ENCODE results near the gene KRT74.

The KRT74 gene

DNA sequence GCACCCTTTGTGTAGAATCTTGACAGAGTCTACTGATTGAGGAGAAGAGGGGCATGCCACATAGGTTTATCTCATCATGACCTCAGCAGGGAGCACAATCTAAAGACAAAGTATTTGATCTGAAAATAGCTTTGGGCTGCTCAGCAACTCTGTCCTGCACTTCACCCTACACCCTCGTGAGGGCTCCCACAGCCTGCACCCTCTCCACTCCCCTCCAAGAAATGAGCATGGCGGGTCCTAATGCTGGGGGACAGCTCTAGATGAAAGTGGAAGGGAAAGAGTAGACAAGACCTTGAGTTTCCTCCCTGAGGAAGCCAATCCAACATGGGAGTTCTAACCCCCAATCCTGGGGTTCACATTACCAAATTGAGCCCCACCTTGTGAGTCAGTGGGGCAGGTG lies 42.7 kb downstream of the KRT74 start:
- H3K9ac ChIP-seq (ENCODE audit: insufficient read length, low read depth) = no peak overlapping the region
- H3K4me3 ChIP-seq (ENCODE audit: insufficient read length, low read depth) = no peak overlapping the region
- DNase-seq (ENCODE audit: low read depth, low spot score) = no peak
- TF ChIP-seq SUZ12 (IDR thresholded peaks at IDR 0.05; ENCODE audit: extremely low read depth, insufficient read depth, insufficient read length) (no peak), ZNF274 (IDR thresholded peaks at IDR 0.05; ENCODE audit: low read depth, low read length) (no peak), YY1 (IDR thresholded peaks at IDR 0.05; ENCODE audit: insufficient read depth, insufficient read length) (no peak)
- no peaks in the 10 kb centered on the region for H3K4me1 ChIP-seq (ENCODE audit: insufficient read depth, insufficient read length)
- H3K9me3 ChIP-seq (ENCODE audit: insufficient read depth, low read length) = no peaks in the 10 kb centered on the region
- no peaks in the 10 kb centered on the region for H3K27me3 ChIP-seq (ENCODE audit: insufficient read depth, insufficient read length)
- no peaks in the 10 kb centered on the region for H3K36me3 ChIP-seq (ENCODE audit: insufficient read depth, insufficient read length, low read length)

DNA sequence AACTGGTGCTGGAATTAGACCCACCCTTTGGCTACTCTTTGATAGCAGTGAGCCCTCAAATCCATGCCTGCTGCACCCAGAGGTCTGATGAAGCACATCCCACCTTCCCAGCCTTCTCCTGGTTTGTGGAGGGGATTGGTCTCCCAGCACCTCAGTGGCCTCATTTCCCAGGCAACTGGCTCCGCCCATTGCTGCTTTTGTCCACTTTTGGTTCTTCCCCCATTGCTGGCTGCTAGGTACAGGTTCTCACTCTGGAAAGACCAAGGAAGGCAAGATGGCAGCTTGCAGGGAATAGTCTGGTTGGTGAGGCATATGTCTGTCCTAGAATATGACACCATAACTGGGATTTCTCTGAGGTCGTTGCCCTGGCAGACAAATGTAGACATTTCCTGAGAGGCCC lies 43.3 kb downstream of the KRT74 start:
- DNase-seq (ENCODE audit: low read depth, low spot score) = no peak
- H3K27me3 ChIP-seq (ENCODE audit: insufficient read depth, insufficient read length) = no peaks in the 10 kb centered on the region
- no peak overlapping the region for H3K4me3 ChIP-seq (ENCODE audit: insufficient read length, low read depth)
- H3K36me3 ChIP-seq (ENCODE audit: insufficient read depth, insufficient read length, low read length) = no peaks in the 10 kb centered on the region
- H3K9me3 ChIP-seq (ENCODE audit: insufficient read depth, low read length) = no peaks in the 10 kb centered on the region
- no peak overlapping the region for H3K9ac ChIP-seq (ENCODE audit: insufficient read length, low read depth)
- no peak for TF ChIP-seq YY1 (IDR thresholded peaks at IDR 0.05; ENCODE audit: insufficient read depth, insufficient read length)
- no peak for TF ChIP-seq ZNF274 (IDR thresholded peaks at IDR 0.05; ENCODE audit: low read depth, low read length)
- TF ChIP-seq SUZ12 (IDR thresholded peaks at IDR 0.05; ENCODE audit: extremely low read depth, insufficient read depth, insufficient read length) = no peak
- H3K4me1 ChIP-seq (ENCODE audit: insufficient read depth, insufficient read length) = no peaks in the 10 kb centered on the region

DNA sequence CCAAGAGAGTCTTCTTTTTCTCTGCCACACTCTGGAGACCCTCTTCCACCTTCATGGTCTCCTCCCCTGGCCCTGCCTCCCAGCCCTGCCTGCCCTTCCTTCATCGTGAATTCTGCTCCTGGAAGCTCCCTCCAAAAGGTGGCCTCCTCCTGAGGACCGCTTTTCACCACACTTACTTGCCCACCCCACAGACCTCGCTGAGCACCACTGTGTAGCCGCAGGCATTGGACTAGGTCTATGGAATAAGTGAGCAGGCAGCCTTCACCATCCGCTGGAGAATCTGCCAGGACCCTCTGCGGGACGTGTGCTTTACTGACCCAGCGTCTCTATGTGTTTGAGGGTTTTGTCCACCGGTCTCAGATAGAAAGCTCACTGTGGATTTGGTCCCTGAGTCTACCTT lies 43.8 kb downstream of the KRT74 start:
- H3K9ac ChIP-seq (ENCODE audit: insufficient read length, low read depth) = no peak overlapping the region
- no peaks in the 10 kb centered on the region for H3K36me3 ChIP-seq (ENCODE audit: insufficient read depth, insufficient read length, low read length)
- DNase-seq (ENCODE audit: low read depth, low spot score) = no peak
- TF ChIP-seq SUZ12 (IDR thresholded peaks at IDR 0.05; ENCODE audit: extremely low read depth, insufficient read depth, insufficient read length) (no peak), YY1 (IDR thresholded peaks at IDR 0.05; ENCODE audit: insufficient read depth, insufficient read length) (no peak), ZNF274 (IDR thresholded peaks at IDR 0.05; ENCODE audit: low read depth, low read length) (no peak)
- H3K4me3 ChIP-seq (ENCODE audit: insufficient read length, low read depth) = no peak overlapping the region
- no peaks in the 10 kb centered on the region for H3K4me1 ChIP-seq (ENCODE audit: insufficient read depth, insufficient read length)
- H3K9me3 ChIP-seq (ENCODE audit: insufficient read depth, low read length) = no peaks in the 10 kb centered on the region
- no peaks in the 10 kb centered on the region for H3K27me3 ChIP-seq (ENCODE audit: insufficient read depth, insufficient read length)

DNA sequence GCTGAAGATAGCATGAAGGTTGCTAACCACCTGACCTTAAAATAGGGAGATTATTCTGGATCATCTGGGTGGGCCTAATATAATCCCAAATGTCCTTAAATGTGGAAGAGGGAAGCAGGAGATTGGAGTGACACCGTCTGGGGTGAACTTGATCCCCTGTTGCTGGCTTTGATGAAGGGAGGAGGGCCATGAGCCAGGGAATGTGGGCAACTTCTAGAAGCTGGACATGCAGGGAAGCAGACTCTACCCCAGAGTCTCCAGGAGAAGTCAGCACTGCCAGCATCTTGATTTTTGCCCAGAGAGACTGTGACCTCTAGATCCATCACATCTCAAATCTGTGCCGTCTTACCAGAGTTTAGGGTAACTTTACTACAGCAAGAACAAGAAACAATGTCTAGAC lies 44.2 kb downstream of the KRT74 start:
- H3K36me3 ChIP-seq (ENCODE audit: insufficient read depth, insufficient read length, low read length) = no peaks in the 10 kb centered on the region
- H3K4me3 ChIP-seq (ENCODE audit: insufficient read length, low read depth) = no peak overlapping the region
- H3K9me3 ChIP-seq (ENCODE audit: insufficient read depth, low read length) = no peaks in the 10 kb centered on the region
- no peak for DNase-seq (ENCODE audit: low read depth, low spot score)
- no peak overlapping the region for H3K9ac ChIP-seq (ENCODE audit: insufficient read length, low read depth)
- TF ChIP-seq ZNF274 (IDR thresholded peaks at IDR 0.05; ENCODE audit: low read depth, low read length) (no peak), SUZ12 (IDR thresholded peaks at IDR 0.05; ENCODE audit: extremely low read depth, insufficient read depth, insufficient read length) (no peak), YY1 (IDR thresholded peaks at IDR 0.05; ENCODE audit: insufficient read depth, insufficient read length) (no peak)
- H3K27me3 ChIP-seq (ENCODE audit: insufficient read depth, insufficient read length) = no peaks in the 10 kb centered on the region
- H3K4me1 ChIP-seq (ENCODE audit: insufficient read depth, insufficient read length) = peaks cover 3% of the 10 kb centered on the region

DNA sequence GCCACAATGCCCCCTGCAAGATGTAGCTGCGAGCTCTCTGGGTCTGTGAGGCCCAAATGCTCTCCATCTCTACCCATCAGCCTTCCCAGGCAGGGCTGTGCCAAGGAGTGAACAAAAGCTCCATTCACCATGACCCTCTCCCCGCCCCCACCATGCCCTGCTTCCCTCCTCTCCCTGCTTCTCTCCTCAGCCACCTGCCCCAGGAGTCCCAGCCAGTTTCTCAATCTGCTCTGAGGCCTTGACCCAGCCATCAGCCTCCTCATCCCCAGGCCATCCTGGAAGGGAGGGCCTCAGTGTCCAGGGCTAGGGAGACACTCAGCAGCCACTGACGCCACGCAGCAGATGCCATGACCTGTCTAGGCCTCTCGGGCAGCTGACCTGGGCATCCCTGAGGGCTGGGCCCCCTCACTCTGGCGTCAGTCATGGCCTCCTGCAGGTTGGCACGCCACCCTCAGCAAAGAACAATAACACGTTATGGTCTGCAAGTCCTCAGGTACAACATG lies 45.0 kb downstream of the KRT74 start:
- Histone ChIP-seq H3K9me3 (ENCODE audit: insufficient read depth, low read length) (no peaks in the 10 kb centered on the region), H3K36me3 (ENCODE audit: insufficient read depth, insufficient read length, low read length) (no peaks in the 10 kb centered on the region), H3K27me3 (ENCODE audit: insufficient read depth, insufficient read length) (no peaks in the 10 kb centered on the region), H3K4me3 (ENCODE audit: insufficient read length, low read depth) (no peak overlapping the region), H3K9ac (ENCODE audit: insufficient read length, low read depth) (no peak overlapping the region), H3K4me1 (ENCODE audit: insufficient read depth, insufficient read length) (peaks cover 10% of the 10 kb centered on the region)
- no peak for DNase-seq (ENCODE audit: low read depth, low spot score)
- no peak for TF ChIP-seq ZNF274 (IDR thresholded peaks at IDR 0.05; ENCODE audit: low read depth, low read length)
- TF ChIP-seq SUZ12 (IDR thresholded peaks at IDR 0.05; ENCODE audit: extremely low read depth, insufficient read depth, insufficient read length) = no peak
- no peak for TF ChIP-seq YY1 (IDR thresholded peaks at IDR 0.05; ENCODE audit: insufficient read depth, insufficient read length)

DNA sequence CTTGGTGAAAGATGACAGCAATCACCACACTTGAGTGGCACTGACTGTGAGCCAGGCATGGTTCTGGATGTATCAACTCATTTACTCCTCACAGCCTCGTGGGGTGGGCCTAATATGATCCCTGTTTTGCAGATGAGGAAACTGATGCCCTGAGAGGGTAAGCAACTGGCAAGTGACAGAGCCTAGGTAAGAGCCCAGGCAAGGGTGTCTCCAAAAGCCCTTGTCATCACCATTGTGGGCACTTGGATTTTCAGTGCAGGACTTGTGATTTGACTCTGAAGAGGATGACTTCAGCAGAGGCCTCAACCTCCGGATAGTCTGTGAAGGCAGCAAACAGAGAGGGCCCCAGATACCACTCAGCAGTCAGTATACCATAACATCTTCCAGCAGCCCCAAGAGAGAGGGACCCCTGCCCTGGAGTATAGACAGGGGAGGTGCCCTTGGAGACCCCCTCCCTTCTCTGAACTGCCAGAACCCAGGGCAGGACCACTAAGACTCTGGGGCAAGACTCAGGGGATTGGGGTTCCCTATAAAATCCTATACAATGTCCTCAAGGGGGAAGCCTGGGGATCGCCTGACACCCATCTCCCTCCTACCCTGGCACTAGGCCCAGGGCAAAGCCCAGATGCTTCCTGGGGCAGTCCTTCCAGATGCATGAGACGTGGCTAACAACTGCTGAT lies 46.4 kb downstream of the KRT74 start:
- no peaks in the 10 kb centered on the region for H3K27me3 ChIP-seq (ENCODE audit: insufficient read depth, insufficient read length)
- H3K4me1 ChIP-seq (ENCODE audit: insufficient read depth, insufficient read length) = peaks cover 19% of the 10 kb centered on the region
- TF ChIP-seq SUZ12 (IDR thresholded peaks at IDR 0.05; ENCODE audit: extremely low read depth, insufficient read depth, insufficient read length) (no peak), ZNF274 (IDR thresholded peaks at IDR 0.05; ENCODE audit: low read depth, low read length) (no peak), YY1 (IDR thresholded peaks at IDR 0.05; ENCODE audit: insufficient read depth, insufficient read length) (no peak)
- DNase-seq (ENCODE audit: low read depth, low spot score) = no peak
- H3K9me3 ChIP-seq (ENCODE audit: insufficient read depth, low read length) = no peaks in the 10 kb centered on the region
- H3K4me3 ChIP-seq (ENCODE audit: insufficient read length, low read depth) = no peak overlapping the region
- H3K36me3 ChIP-seq (ENCODE audit: insufficient read depth, insufficient read length, low read length) = no peaks in the 10 kb centered on the region
- H3K9ac ChIP-seq (ENCODE audit: insufficient read length, low read depth) = no peak overlapping the region

DNA sequence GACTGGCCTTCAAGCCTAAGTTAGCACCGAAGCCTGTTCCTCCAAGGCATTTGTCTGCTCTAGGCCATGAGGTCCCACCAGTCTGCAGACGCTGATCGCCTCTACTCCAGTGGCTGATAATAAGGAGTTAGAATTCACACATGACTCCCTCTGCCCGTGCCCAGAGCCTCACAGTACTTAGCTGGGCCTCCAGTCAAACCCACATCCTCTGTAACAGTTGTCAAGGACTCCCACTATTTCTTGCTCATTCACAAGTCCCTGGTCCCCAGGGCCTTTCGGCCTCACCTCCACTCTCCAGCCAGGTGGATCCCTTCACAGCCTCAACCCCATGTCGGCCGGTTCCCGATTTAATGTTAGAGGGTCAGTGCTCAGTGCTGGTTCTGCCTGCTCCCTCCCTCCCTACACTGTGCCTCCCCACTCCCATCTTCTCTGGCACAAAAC lies 47.1 kb downstream of the KRT74 start:
- Histone ChIP-seq H3K27me3 (ENCODE audit: insufficient read depth, insufficient read length) (no peaks in the 10 kb centered on the region), H3K9ac (ENCODE audit: insufficient read length, low read depth) (no peak overlapping the region), H3K9me3 (ENCODE audit: insufficient read depth, low read length) (no peaks in the 10 kb centered on the region), H3K4me3 (ENCODE audit: insufficient read length, low read depth) (no peak overlapping the region), H3K4me1 (ENCODE audit: insufficient read depth, insufficient read length) (peaks cover 25% of the 10 kb centered on the region), H3K36me3 (ENCODE audit: insufficient read depth, insufficient read length, low read length) (no peaks in the 10 kb centered on the region)
- TF ChIP-seq SUZ12 (IDR thresholded peaks at IDR 0.05; ENCODE audit: extremely low read depth, insufficient read depth, insufficient read length) = no peak
- TF ChIP-seq YY1 (IDR thresholded peaks at IDR 0.05; ENCODE audit: insufficient read depth, insufficient read length) = no peak
- no peak for TF ChIP-seq ZNF274 (IDR thresholded peaks at IDR 0.05; ENCODE audit: low read depth, low read length)
- DNase-seq (ENCODE audit: low read depth, low spot score) = no peak

Data from NT2/D1 (cell line).